ENCODE data around the gene OVCA2.
A peak's percentile ranks its signal among the peaks of the same experiment; 100 is the strongest.

OVCA2 gene

GRCh38 chr17:2041561-2042389 lies at the start of gene OVCA2:
Gene OVCA2 (plus strand): TSS chr17:2042022. CDS start chr17:2042048, 26 bp downstream.
- DNase-seq (ENCODE audit: low read depth in 1 of 2, low spot score in 1 of 2), result peak; percentile 96

- no peak for DNase-seq (ENCODE audit: low read depth in 1 of 2, low spot score in 1 of 2)
Measured at GRCh38 chr17:1992541-1992940, 49.3 kb upstream of the OVCA2 start.

- DNase-seq (ENCODE audit: low read depth in 1 of 2, low spot score in 1 of 2), result no peak
Measured at GRCh38 chr17:1994707-1995106, 47.1 kb upstream of the OVCA2 start.

- DNase-seq (ENCODE audit: low read depth in 1 of 2, low spot score in 1 of 2), result no peak
Measured at GRCh38 chr17:1995321-1995892, 46.4 kb upstream of the OVCA2 start.

- no peak for DNase-seq (ENCODE audit: low read depth in 1 of 2, low spot score in 1 of 2)
Measured at GRCh38 chr17:1995907-1996799, 45.7 kb upstream of the OVCA2 start.

- no peak for DNase-seq (ENCODE audit: low read depth in 1 of 2, low spot score in 1 of 2)
Measured at GRCh38 chr17:1996800-1997288, 45.0 kb upstream of the OVCA2 start.

- DNase-seq (ENCODE audit: low read depth in 1 of 2, low spot score in 1 of 2), result no peak
Measured at GRCh38 chr17:1997289-1997926, 44.4 kb upstream of the OVCA2 start.

GRCh38 chr17:1997927-1998742 lies 43.7 kb upstream of the OVCA2 start:
- no peak for DNase-seq (ENCODE audit: low read depth in 1 of 2, low spot score in 1 of 2)

GRCh38 chr17:1999557-2000251 lies 42.1 kb upstream of the OVCA2 start:
- DNase-seq (ENCODE audit: low read depth in 1 of 2, low spot score in 1 of 2), result no peak

- no peak for DNase-seq (ENCODE audit: low read depth in 1 of 2, low spot score in 1 of 2)
Measured at GRCh38 chr17:2002767-2003329, 39.0 kb upstream of the OVCA2 start.

GRCh38 chr17:2003525-2003924 lies 38.3 kb upstream of the OVCA2 start:
- no peak for DNase-seq (ENCODE audit: low read depth in 1 of 2, low spot score in 1 of 2)

- DNase-seq (ENCODE audit: low read depth in 1 of 2, low spot score in 1 of 2), result no peak
Measured at GRCh38 chr17:2004435-2004952, 37.3 kb upstream of the OVCA2 start.

GRCh38 chr17:2008332-2009126 lies 33.3 kb upstream of the OVCA2 start:
- DNase-seq (ENCODE audit: low read depth in 1 of 2, low spot score in 1 of 2), result no peak

- DNase-seq (ENCODE audit: low read depth in 1 of 2, low spot score in 1 of 2), result no peak
Measured at GRCh38 chr17:2009737-2010136, 32.1 kb upstream of the OVCA2 start.

- no peak for DNase-seq (ENCODE audit: low read depth in 1 of 2, low spot score in 1 of 2)
Measured at GRCh38 chr17:2011411-2012371, 30.1 kb upstream of the OVCA2 start.

- no peak for DNase-seq (ENCODE audit: low read depth in 1 of 2, low spot score in 1 of 2)
Measured at GRCh38 chr17:2012499-2012898, 29.3 kb upstream of the OVCA2 start.

Measured in activated CD4-positive, alpha-beta T cell treated with anti-CD3 and anti-CD28 coated beads, Interleukin-2, amount 50 U/mL, for 24 hours (primary cell).